Liver (tissue), 3 donors: ENCODE data around the gene RNASE13.

Experiments used
- ATF3 ChIP-seq: IDR thresholded peaks from 2 replicates; pipeline ENCODE4 v1.6.1; 2016; ENCODE audit warnings: antibody characterized with exemption
- CTCF ChIP-seq: fragments of 150-350 bp; IDR thresholded peaks from 2 replicates; pipeline ENCODE4 v1.5.1; 2017; ENCODE audit warnings: improper control_type of control experiment, low read depth, low read length; ENCODE audit not compliant: missing input control
- EGR1 ChIP-seq, 2 donors: IDR thresholded peaks; 2 replicates each; pipeline ENCODE4 v1.6.1; 2016 to 2018; ENCODE audit warnings: antibody characterized with exemption in 2 of 2, low read depth in 2 of 2
- FOXA1 ChIP-seq: IDR thresholded peaks from 2 replicates; pipeline ENCODE4 v1.6.1; 2016; ENCODE audit warnings: antibody characterized with exemption
- GABPA ChIP-seq, 2 donors: IDR thresholded peaks in 1 of 2; conservative IDR thresholded peaks in 1 of 2; 2 replicates each; pipeline ENCODE4 v1.6.1; 2016; ENCODE audit warnings: antibody characterized with exemption in 2 of 2, mild to moderate bottlenecking in 1 of 2, moderate library complexity in 1 of 2
- MAX ChIP-seq: IDR thresholded peaks from 2 replicates; pipeline ENCODE4 v1.6.1; 2016; ENCODE audit warnings: antibody characterized with exemption
- RAD21 ChIP-seq, 2 donors: IDR thresholded peaks; 2 replicates each; pipeline ENCODE4 v1.6.1; 2016; ENCODE audit warnings: antibody characterized with exemption in 2 of 2, mild to moderate bottlenecking in 2 of 2
- RXRA ChIP-seq, 2 donors: IDR thresholded peaks; 2 replicates each; pipeline ENCODE4 v1.6.1; 2017 to 2018; ENCODE audit warnings: antibody characterized with exemption in 2 of 2, mild to moderate bottlenecking in 1 of 2
- TAF1 ChIP-seq: conservative IDR thresholded peaks from 2 replicates; pipeline ENCODE4 v1.6.1; 2016; ENCODE audit warnings: antibody characterized with exemption, mild to moderate bottlenecking
- YY1 ChIP-seq: IDR thresholded peaks from 2 replicates; pipeline ENCODE4 v1.6.1; 2016; ENCODE audit warnings: antibody characterized with exemption, mild to moderate bottlenecking
- ZBTB33 ChIP-seq: IDR thresholded peaks from 2 replicates; pipeline ENCODE4 v1.6.1; 2016; ENCODE audit warnings: antibody characterized with exemption
- donor health status: healthy.
- donor health status: healthy.

GRCh38 chr14:21083565-21084325 lies 49.1 kb upstream of the RNASE13 start:
- TF ChIP-seq EGR1 (IDR thresholded peaks at IDR 0.05; ENCODE audit: low read depth in 2 of 2) (no peak), MAX (no peak), RAD21 (IDR thresholded peaks at IDR 0.05) (no peak), RXRA (IDR thresholded peaks at IDR 0.05) (peak; percentile 34 to 43), CTCF (no peak), YY1 (no peak), TAF1 (no peak), GABPA (IDR thresholded peaks at IDR 0.05 in 1 of 2, conservative IDR thresholded peaks at IDR 0.05 in 1 of 2) (no peak), ZBTB33 (no peak), ATF3 (no peak), FOXA1 (no peak)
